GM21528 (cell line): ENCODE data around the gene CELF4.

ENCODE experiments used
- ATAC-seq: cut with Tn5 transposase; IDR thresholded peaks from one replicate; pipeline ENCODE4 v1.9.1; 2021; ENCODE audit warnings: mild to moderate bottlenecking, moderate library complexity; ENCODE audit not compliant: unreplicated experiment, low FRiP score

CELF4 gene

GRCh38 chr18:37397814-37398213 is 167.8 kb downstream of the CELF4 start:
- ATAC-seq, result no peak

GRCh38 chr18:37396971-37397720 is 168.5 kb downstream of the CELF4 start:
- no peak for ATAC-seq

- ATAC-seq, result no peak
Observed at GRCh38 chr18:37395631-37396030, 170.0 kb downstream of the CELF4 start.

DNA sequence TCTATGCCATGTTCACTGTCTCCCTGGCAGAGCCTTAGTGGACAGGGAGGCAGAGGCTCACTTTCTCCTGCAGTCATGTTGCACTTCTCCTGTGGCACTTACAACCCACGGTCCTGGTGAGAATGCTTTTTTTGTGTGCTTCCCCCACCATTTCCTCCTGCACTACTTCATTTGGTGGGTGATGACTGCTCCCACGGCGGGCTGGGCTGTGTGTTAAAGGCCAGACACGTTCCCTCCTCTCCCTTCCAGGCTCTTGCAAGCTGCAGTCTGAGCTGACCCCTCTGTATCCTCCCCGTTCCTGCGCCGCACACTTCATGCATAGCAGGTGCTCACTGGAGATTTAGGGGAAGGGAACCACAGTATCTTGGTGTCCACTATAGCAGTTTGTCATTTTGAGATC is 170.5 kb downstream of the CELF4 start:
- no peak for ATAC-seq

GRCh38 chr18:37394610-37394965 is 171.0 kb downstream of the CELF4 start:
- no peak for ATAC-seq

GRCh38 chr18:37393945-37394609 is 171.5 kb downstream of the CELF4 start:
- ATAC-seq, result no peak

DNA sequence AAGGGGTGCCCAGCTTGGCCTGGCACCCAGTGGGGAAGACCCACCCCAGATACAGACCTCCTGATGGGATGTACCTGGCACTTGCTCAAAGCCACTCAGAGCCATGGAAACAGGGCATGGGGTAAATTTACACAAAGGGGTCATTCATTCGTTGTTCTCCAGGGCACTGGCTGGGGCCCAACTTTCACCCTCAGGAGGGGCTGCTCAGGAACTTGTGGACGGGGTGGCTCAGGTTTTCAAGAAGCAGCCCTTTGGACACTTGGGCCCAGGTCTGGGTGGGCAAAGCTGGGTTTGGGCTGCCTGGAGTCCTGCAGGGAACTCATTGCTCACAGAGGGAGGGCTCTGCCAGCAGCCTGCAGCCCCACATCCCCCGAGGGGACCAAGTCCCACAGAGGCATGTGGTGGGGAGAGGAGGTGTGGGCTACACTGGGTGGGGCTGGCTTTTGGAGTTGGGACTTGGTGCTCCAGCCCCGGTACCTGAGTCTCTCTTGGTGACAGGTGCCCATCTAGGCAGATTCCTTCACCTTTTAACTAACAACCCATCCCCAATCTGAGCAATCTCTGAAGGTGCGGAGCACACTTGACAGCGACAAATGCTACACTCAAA is 172.3 kb downstream of the CELF4 start:
- no peak for ATAC-seq

DNA sequence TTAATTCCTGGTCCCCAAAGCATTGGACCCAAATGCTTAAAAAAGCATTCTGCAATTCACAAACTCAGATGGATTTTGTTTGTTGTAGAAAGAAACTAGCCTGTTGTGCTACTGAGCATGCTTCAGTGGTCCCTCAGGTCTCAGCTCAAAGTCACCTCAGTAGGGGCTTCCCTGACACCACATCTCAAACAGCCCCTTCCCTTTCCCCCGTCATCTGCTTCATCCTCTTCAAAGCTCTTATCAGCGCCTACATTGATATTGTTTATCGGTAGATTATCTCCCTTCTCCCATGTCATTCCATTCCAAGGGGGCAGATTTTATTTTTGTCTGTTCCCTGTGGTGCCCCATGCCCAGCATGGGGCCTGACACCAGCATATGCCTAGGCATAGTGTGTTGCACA is 172.9 kb downstream of the CELF4 start:
- ATAC-seq, result no peak

DNA sequence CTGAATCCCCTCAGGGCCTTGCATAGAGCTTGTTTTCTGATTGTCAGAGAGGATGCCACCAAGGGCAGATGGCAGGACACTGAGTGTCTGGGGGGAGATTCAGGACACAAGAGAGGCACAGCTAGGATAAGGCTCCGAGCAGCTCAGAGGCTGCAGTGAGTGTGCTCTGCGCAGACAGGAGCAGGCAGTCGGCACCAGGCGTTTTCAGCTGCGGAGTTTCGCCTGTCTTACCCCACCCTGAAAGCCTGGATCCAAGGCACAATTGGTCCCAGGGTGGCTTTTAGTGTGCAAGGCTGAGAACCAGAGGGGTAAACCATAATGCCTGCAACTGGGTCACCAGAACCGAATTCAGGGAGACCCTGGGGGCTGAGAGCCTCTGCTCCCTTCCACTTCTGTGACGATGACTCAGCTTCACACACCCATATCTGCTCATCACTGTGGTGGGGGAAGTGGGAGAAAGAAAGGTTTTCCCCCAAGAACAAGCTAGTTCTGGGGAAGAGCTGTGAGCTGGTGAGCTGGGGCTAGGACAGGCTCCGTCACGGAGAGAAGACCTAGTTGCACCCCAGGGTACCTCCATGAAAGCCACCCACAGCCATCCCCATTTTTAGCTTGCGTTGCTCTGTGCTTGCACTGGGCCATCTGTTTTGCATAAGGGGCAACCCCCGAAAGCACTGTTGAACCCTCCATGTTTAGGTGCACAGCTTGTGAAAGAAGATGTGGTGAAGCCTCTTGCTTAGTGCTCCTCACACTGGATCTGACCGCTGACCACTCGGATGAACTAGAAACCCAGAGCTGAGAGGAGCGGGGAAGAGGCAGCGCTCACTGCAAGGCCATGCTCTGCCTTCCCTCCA is 173.7 kb downstream of the CELF4 start:
- no peak for ATAC-seq

DNA sequence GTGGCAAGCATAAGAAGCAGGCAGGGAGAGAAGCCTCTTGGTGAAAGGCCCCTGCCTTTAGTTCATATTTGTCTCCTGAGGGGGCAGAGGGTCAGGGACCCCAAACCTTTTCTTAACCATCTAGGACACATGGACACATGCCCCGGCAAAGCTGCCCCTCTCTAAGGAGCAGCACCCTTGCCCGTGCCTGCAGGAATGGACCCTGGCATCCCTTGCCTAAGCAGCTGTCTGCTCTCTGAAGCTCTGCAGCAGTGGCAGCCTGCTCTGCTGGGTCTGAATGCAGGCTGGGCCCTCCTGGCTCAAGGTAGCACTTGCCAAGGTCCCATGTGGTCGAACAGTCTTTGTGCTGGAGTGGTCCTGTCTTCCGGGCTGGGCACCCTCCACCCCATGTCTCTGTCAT is 174.4 kb downstream of the CELF4 start:
- ATAC-seq, result no peak

DNA sequence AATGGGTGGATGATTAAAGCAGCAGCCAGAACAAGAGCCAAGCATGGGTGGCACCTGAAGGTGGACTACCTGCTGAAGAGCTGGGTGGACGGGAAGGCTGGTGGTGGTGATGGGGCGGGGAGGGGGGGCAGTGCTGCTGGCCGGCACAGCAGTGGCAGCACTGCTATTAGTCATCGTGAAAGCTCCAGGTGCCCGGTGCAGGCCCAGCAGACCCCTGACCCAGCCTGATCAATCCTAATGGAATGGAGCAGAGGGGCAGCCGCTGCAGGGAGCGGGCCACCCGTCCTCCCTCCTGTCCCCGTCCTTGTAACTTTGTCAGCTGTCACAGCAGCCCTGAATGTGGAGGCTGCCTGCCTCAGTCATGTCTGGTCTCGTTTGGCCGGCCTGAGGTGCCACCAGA is 174.9 kb downstream of the CELF4 start:
- no peak for ATAC-seq

GRCh38 chr18:37389684-37390368 is 175.8 kb downstream of the CELF4 start:
- no peak for ATAC-seq

GRCh38 chr18:37389041-37389440 is 176.6 kb downstream of the CELF4 start:
- ATAC-seq, result no peak

- ATAC-seq, result no peak
Observed at GRCh38 chr18:37388413-37388812, 177.2 kb downstream of the CELF4 start.

DNA sequence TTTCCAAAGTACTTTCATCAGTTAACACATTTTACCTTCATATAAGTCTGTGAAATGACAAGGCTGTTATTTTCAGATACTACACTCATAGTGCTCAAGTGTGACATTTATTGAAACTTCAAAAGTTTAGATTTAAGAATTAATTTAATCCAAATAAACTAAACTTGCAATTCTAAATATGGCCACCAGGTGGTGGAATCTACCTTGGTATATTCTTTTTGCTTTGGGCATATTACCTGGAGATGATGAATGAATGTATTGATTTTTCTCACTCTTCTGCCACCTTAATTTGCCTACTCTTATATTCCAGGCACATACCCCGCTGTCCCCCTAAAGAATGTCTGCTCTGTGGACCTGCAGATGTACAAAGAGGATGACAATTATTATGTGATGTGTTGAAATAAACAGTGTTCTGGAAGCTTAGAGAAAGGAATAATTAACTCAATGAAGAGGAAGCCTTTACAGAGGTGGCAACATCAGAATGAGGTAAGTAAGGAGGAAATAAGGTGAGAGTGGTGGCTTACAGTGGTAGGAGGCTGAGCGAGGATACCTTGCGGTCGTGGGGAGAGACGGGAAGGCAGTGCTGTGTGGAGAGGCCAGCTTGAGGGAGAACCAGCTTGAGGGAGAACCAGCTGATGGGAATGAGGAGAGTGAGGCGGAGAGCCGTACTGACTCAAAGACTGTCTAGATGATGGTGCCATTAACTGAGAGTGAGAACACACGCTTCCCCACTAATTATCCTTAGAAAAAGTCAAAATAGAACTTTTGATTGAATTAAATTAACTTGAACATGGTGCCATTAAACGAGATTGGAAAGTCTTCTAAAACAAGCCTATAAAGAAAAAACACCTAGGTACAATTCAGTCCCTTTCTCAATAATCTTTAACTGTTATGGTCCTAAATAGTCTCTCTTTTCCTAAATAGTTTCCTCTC is 179.5 kb downstream of the CELF4 start:
- no peak for ATAC-seq

- no peak for ATAC-seq
Observed at GRCh38 chr18:37383846-37384595, 181.6 kb downstream of the CELF4 start.

DNA sequence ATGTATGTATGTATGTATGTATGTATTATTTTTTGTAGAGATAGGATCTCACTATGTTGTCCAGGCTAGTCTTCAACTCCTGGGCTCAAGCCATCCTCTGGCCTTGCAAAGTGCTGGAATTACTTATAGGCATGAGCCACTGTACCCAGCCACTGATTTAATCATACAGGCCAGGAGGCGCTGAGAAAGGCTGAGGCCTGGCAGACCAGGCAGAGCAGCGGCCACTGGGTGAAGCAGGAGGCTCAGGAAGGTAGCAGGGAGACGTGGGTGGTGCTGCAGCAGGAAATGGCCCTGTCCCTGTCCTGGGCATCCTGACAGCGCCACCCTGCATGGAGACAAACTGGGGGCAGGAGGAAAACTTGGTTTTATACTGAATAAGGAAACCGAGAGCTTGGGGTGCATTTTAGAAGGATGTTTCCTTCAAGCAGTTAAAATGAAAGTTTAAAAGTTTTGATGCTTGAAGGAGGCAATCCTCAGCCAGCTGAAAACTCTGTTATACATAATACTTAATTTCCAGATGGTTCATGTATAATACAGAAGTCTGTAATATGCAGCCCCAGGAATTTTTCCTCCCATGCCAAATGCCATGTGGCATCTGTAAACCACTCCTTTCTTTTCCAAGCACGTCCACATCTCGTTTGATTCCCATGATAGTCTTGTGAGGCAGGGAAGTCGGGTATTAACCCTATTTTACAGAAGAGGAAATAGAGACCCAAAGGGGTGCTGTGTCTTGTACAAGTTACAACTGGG is 182.4 kb downstream of the CELF4 start:
- ATAC-seq, result no peak

DNA sequence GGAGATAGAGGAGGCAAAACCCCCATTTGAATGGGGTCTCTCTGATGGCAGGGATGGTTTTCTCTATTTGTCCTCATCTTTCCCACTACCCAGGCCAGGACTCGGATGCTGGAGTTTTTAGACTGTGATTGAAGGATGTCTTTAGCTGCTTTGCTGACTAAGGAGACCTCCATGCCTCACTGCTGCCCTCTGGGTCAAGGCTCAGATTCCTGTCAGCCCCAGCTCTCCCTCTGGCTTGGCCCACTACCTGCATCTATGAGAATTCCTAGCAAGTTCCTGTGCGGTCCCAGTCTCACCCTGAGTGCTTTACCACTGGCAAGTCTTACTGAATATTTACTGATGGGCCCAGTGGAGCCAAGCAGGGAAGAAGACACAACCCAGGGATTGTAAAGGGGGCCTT is 184.0 kb downstream of the CELF4 start:
- no peak for ATAC-seq
